ENCODE measurements around the gene KRTAP2-2. TPM values are rescaled to one million over a fixed set of nuclear protein-coding genes. Genes with fewer than 3 reads are reported as not detected.

KRTAP2-2 gene
- total and polyA plus RNA-seq, 2 of the 13 experiments (the other 11 are each of a cell fraction or from before 2014, with no cell fraction given): not detected

DNA sequence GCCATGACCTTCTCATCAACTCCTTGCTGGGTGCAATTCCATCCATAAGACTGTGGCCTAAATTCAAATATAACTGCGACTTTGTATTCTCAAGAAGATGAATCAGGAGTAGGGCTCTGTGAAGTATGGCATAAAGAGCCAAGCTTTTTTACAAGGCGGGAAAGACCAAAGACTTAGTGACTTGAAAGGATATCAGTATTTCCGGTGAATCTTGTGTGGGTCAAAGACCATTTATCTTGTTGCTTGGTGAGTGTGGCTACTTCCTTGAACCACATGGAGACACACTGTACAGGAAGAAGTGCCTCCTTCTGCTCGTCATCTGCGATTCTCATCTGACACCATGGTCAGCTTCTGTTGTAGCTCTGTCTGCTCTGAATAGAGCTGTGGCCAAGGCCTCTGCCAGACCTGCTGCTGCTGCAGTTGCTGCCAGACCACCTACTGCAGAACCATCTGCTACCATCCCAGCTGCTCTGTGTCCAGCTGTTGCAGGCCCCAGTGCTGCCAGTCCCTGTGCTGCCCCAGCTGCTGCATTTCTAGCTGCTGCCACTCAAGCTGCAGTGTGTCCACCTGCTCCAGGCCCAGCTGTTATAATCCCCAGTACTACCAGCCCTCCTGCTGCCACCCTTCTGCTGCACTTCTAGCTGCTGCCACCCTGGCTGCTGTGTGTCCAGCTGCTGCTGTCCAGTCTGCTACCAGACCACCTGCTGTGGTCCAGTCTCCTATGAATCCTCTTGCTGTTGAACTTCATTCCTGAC, 16.8 kb upstream of the KRTAP2-2 start:
- ChIA-PET POLR2A (interaction anchor here (1.3 kb wide), 1 partner anchor 13 kb away, joined by 4 read pairs; no protein-coding TSS in a partner anchor), CTCF (ENCODE audit: low intra/inter-chr PET ratio, low total read pairs) (no interaction called here)
- H2AFZ ChIP-seq (ENCODE audit: low read length): no peak overlapping the region
- no peak overlapping the region for H3K4me3 ChIP-seq (replicated peaks in 1 of 3; ENCODE audit: insufficient read depth in 1 of 3, low read depth in 2 of 3, low read length in 3 of 3)
- no peaks in the 10 kb centered on the region for H3K36me3 ChIP-seq (replicated peaks in 1 of 2; ENCODE audit: control insufficient read depth in 1 of 2, insufficient read depth in 2 of 2, low read length in 2 of 2)
- H3K9me3 ChIP-seq (ENCODE audit: low read length): no peaks in the 10 kb centered on the region
- WGBS (ENCODE audit: low lambda C conversion rate): 79% methylated on average over 5 of the region's 5 CpGs
- DNase-seq (ENCODE audit: low spot score): no peak
- in situ Hi-C loops (cut with HindIII; ENCODE audit: extremely low pct_ligation_motif_present, low pct_unique_long_range_greater_than_20kb) (no loop called here), intact Hi-C loops (cut with micrococcal nuclease; ENCODE audit: unreplicated experiment) (no loop called here)
- no peaks in the 10 kb centered on the region for H3K4me1 ChIP-seq (ENCODE audit: insufficient read depth, low read length)
- peaks cover 0 to 5% of the 10 kb centered on the region in 2 experiments; a peak in 1 of 5 replicates for H3K27me3 ChIP-seq (ENCODE audit: control insufficient read depth in 1 of 2, insufficient read depth in 2 of 2, low read length in 2 of 2)
- no peak overlapping the region for H3K4me2 ChIP-seq (ENCODE audit: low read depth, low read length)
- no TSS peak for BruUV-seq (replicated peaks)
- H4K20me1 ChIP-seq (ENCODE audit: insufficient read depth, low read length): no peaks in the 10 kb centered on the region
- TF ChIP-seq ZNF121 (CRISPR knock-in tag; IDR thresholded peaks at IDR 0.05): no peak
- TF ChIP-seq, protein P1, sequence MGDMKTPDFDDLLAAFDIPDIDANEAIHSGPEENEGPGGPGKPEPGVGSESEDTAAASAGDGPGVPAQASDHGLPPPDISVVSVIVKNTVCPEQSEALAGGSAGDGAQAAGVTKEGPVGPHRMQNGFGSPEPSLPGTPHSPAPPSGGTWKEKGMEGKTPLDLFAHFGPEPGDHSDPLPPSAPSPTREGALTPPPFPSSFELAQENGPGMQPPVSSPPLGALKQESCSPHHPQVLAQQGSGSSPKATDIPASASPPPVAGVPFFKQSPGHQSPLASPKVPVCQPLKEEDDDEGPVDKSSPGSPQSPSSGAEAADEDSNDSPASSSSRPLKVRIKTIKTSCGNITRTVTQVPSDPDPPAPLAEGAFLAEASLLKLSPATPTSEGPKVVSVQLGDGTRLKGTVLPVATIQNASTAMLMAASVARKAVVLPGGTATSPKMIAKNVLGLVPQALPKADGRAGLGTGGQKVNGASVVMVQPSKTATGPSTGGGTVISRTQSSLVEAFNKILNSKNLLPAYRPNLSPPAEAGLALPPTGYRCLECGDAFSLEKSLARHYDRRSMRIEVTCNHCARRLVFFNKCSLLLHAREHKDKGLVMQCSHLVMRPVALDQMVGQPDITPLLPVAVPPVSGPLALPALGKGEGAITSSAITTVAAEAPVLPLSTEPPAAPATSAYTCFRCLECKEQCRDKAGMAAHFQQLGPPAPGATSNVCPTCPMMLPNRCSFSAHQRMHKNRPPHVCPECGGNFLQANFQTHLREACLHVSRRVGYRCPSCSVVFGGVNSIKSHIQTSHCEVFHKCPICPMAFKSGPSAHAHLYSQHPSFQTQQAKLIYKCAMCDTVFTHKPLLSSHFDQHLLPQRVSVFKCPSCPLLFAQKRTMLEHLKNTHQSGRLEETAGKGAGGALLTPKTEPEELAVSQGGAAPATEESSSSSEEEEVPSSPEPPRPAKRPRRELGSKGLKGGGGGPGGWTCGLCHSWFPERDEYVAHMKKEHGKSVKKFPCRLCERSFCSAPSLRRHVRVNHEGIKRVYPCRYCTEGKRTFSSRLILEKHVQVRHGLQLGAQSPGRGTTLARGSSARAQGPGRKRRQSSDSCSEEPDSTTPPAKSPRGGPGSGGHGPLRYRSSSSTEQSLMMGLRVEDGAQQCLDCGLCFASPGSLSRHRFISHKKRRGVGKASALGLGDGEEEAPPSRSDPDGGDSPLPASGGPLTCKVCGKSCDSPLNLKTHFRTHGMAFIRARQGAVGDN (CRISPR knock-in tag; IDR thresholded peaks at IDR 0.05): peak; percentile 21; the same call in 1 of the 2 replicates
- TF ChIP-seq, protein P2, sequence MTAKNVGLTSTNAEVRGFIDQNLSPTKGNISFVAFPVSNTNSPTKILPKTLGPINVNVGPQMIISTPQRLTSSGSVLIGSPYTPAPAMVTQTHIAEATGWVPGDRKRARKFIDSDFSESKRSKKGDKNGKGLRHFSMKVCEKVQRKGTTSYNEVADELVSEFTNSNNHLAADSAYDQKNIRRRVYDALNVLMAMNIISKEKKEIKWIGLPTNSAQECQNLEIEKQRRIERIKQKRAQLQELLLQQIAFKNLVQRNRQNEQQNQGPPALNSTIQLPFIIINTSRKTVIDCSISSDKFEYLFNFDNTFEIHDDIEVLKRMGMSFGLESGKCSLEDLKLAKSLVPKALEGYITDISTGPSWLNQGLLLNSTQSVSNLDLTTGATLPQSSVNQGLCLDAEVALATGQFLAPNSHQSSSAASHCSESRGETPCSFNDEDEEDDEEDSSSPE (CRISPR knock-in tag; IDR thresholded peaks at IDR 0.05): no peak
- TF ChIP-seq, protein P3, sequence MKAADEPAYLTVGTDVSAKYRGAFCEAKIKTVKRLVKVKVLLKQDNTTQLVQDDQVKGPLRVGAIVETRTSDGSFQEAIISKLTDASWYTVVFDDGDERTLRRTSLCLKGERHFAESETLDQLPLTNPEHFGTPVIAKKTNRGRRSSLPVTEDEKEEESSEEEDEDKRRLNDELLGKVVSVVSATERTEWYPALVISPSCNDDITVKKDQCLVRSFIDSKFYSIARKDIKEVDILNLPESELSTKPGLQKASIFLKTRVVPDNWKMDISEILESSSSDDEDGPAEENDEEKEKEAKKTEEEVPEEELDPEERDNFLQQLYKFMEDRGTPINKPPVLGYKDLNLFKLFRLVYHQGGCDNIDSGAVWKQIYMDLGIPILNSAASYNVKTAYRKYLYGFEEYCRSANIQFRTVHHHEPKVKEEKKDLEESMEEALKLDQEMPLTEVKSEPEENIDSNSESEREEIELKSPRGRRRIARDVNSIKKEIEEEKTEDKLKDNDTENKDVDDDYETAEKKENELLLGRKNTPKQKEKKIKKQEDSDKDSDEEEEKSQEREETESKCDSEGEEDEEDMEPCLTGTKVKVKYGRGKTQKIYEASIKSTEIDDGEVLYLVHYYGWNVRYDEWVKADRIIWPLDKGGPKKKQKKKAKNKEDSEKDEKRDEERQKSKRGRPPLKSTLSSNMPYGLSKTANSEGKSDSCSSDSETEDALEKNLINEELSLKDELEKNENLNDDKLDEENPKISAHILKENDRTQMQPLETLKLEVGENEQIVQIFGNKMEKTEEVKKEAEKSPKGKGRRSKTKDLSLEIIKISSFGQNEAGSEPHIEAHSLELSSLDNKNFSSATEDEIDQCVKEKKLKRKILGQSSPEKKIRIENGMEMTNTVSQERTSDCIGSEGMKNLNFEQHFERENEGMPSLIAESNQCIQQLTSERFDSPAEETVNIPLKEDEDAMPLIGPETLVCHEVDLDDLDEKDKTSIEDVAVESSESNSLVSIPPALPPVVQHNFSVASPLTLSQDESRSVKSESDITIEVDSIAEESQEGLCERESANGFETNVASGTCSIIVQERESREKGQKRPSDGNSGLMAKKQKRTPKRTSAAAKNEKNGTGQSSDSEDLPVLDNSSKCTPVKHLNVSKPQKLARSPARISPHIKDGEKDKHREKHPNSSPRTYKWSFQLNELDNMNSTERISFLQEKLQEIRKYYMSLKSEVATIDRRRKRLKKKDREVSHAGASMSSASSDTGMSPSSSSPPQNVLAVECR (CRISPR knock-in tag; IDR thresholded peaks at IDR 0.05; ENCODE audit: borderline replicate concordance): no peak
- no peak for TF ChIP-seq ZNF879 (CRISPR knock-in tag; IDR thresholded peaks at IDR 0.05)
- no peak for TF ChIP-seq ZNF431 (CRISPR knock-in tag; IDR thresholded peaks at IDR 0.05; ENCODE audit: borderline replicate concordance, low read depth)
- TF ChIP-seq ZBTB7A (CRISPR knock-in tag; IDR thresholded peaks at IDR 0.05): no peak
- no peak for TF ChIP-seq TRIM24 (CRISPR knock-in tag; IDR thresholded peaks at IDR 0.05)
- no peak overlapping the region for H3K27ac ChIP-seq (ENCODE audit: extremely low read length, insufficient read depth, low read length)
- no peaks in the 10 kb centered on the region for H3K79me2 ChIP-seq (ENCODE audit: insufficient read depth, low read length)
- no peak for FAIRE-seq
- H3K9ac ChIP-seq (ENCODE audit: insufficient read depth, low read depth, low read length): no peak overlapping the region
- no peak; the same call in 2 of the 3 replicates for ATAC-seq

Data from HepG2 (cell line).